GM13977 (cell line): ENCODE results near the gene SPIB.
A peak's percentile ranks its signal among the peaks of the same experiment; 100 is the strongest.

Experiments used
- DNase-seq: peaks from one replicate; pipeline ENCODE4 v3.0.0; 2012; ENCODE audit warnings: low spot score
- CTCF ChIP-seq: IDR thresholded peaks from 2 replicates; pipeline ENCODE4 v1.5.1; 2012; ENCODE audit warnings: mild to moderate bottlenecking, control low read depth; ENCODE audit not compliant: insufficient read depth; ENCODE audit errors: extremely low read depth, missing control alignments
- in situ Hi-C: fragments of 300-500 bp; cut with MboI; formaldehyde crosslinking; loops from one replicate; pipeline ENCODE4 v1.12.0; 2022; ENCODE audit warnings: low sequenced_read_pairs, low pct_unique_long_range_greater_than_20kb, mixed read lengths, inconsistent platforms; ENCODE audit not compliant: unreplicated experiment

The SPIB gene

GRCh38 chr19:50419580-50420035 lies 870 bp downstream of the SPIB start:
- no peak for TF ChIP-seq CTCF
- peak; percentile 71 for DNase-seq
- in situ Hi-C loops: no loop called here

- no peak for DNase-seq
- no peak for TF ChIP-seq CTCF
- in situ Hi-C loops: no loop called here
Measured at GRCh38 chr19:50420127-50420526, 1.4 kb downstream of the SPIB start.

- no peak for TF ChIP-seq CTCF
- in situ Hi-C loops: no loop called here
- no peak for DNase-seq
Measured at GRCh38 chr19:50420808-50421207, 2.1 kb downstream of the SPIB start.

GRCh38 chr19:50422397-50423278 lies 3.9 kb downstream of the SPIB start:
- TF ChIP-seq CTCF: no peak
- in situ Hi-C loops: no loop called here
- no peak for DNase-seq

- TF ChIP-seq CTCF: no peak
- DNase-seq: no peak
- in situ Hi-C loops: no loop called here
Measured at GRCh38 chr19:50423279-50424113, 4.8 kb downstream of the SPIB start.

- no peak for DNase-seq
- in situ Hi-C loops: no loop called here
- no peak for TF ChIP-seq CTCF
Measured at GRCh38 chr19:50425581-50425980, 6.8 kb downstream of the SPIB start.
